GM23248 (cell line): ENCODE measurements around the gene TYSND1. TPM values are rescaled to one million over a fixed set of nuclear protein-coding genes. Genes with fewer than 3 reads are reported as not detected.

ENCODE experiments used
- DNase-seq: peaks from one replicate; pipeline ENCODE4 v3.0.0-alpha.2; 2015
- H2AFZ ChIP-seq: fragments of 200-600 bp; sonication (generic); 2 replicates; pipeline ENCODE4 v1.6.1; 2016; ENCODE audit warnings: antibody characterized with exemption
- H3F3A ChIP-seq: fragments of 200-600 bp; sonication (generic); 2 replicates; pipeline ENCODE4 v1.6.1; 2016; ENCODE audit warnings: mild to moderate bottlenecking, antibody characterized with exemption, mixed run types; ENCODE audit not compliant: insufficient read depth
- H3K27ac ChIP-seq: fragments of 200-600 bp; sonication (generic); 2 replicates; pipeline ENCODE4 v1.5.1; 2016; ENCODE audit warnings: mild to moderate bottlenecking
- H3K27me3 ChIP-seq: fragments of 200-600 bp; sonication (generic); replicated peaks from 2 replicates; pipeline ENCODE4 v1.6.1; 2016; ENCODE audit warnings: mild to moderate bottlenecking; ENCODE audit not compliant: insufficient read depth
- H3K36me3 ChIP-seq: fragments of 200-600 bp; sonication (generic); 2 replicates; pipeline ENCODE4 v1.6.1; 2016; ENCODE audit warnings: low read depth, mild to moderate bottlenecking
- H3K4me1 ChIP-seq: fragments of 200-600 bp; sonication (generic); 2 replicates; pipeline ENCODE4 v1.6.1; 2016; ENCODE audit warnings: mild to moderate bottlenecking; ENCODE audit not compliant: insufficient read depth
- H3K4me2 ChIP-seq: fragments of 200-600 bp; sonication (generic); one replicate; pipeline ENCODE4 v1.6.1; 2016; ENCODE audit warnings: mild to moderate bottlenecking; ENCODE audit not compliant: unreplicated experiment
- H3K4me3 ChIP-seq: fragments of 200-600 bp; sonication (generic); 2 replicates; pipeline ENCODE4 v1.5.1; 2016; ENCODE audit warnings: mild to moderate bottlenecking
- H3K79me2 ChIP-seq: fragments of 200-600 bp; sonication (generic); 2 replicates; pipeline ENCODE4 v1.6.1; 2016; ENCODE audit warnings: mild to moderate bottlenecking; ENCODE audit not compliant: insufficient read depth
- H3K9ac ChIP-seq: fragments of 200-600 bp; sonication (generic); 2 replicates; pipeline ENCODE4 v1.6.1; 2016; ENCODE audit warnings: mild to moderate bottlenecking
- H3K9me2 ChIP-seq: fragments of 200-600 bp; sonication (generic); 2 replicates; pipeline ENCODE4 v1.6.1; 2016; ENCODE audit warnings: mixed run types, mild to moderate bottlenecking, moderate library complexity; ENCODE audit not compliant: insufficient read depth
- H3K9me3 ChIP-seq: fragments of 200-600 bp; sonication (generic); one replicate; pipeline ENCODE4 v1.6.1; 2017; ENCODE audit warnings: low read depth
- H4K20me1 ChIP-seq: fragments of 200-600 bp; sonication (generic); 2 replicates; pipeline ENCODE4 v1.6.0; 2016; ENCODE audit not compliant: insufficient read depth
- EZH2 ChIP-seq: fragments of 200-600 bp; sonication (generic); IDR thresholded peaks from 2 replicates; pipeline ENCODE4 v1.6.1; 2018; ENCODE audit warnings: antibody characterized with exemption, mild to moderate bottlenecking; ENCODE audit not compliant: insufficient read depth, poor library complexity, severe bottlenecking
- EZH2phosphoT487 ChIP-seq: fragments of 200-600 bp; sonication (generic); IDR thresholded peaks from 2 replicates; pipeline ENCODE4 v1.6.1; 2018; ENCODE audit warnings: antibody characterized with exemption, moderate library complexity, mild to moderate bottlenecking, low read depth; ENCODE audit not compliant: insufficient read depth
- WGBS, 2 experiments: methylation state at CpG; one replicate each; pipeline ENCODE4 v1.1.6; 2015 to 2017; ENCODE audit warnings: low lambda C conversion rate in 2 of 2, low coverage in 1 of 2; ENCODE audit errors: missing lambda C conversion rate in 2 of 2; 5-methylcytosine and 5-hydroxymethylcytosine counted together
- in situ Hi-C: fragments of 300-500 bp; cut with MboI; formaldehyde crosslinking; loops from 2 replicates; pipeline ENCODE4 v1.15.0; 2020
- polyA plus RNA-seq: library from polyadenylated mRNA; unstranded; fragments of >200 nt; fragmentation: Nextera tagmentation; extraction: Ambion mirVana; gene quantifications from 2 replicates; pipeline ENCODE4 v1.2.1, GENCODE V29; 2016
- total RNA-seq: library from RNA; depleted of rRNA; stranded (reverse); fragments of >200 nt; shearing (Covaris generic); gene quantifications from 2 replicates; pipeline ENCODE4 v1.2.3, GENCODE V29; 2014

The TYSND1 gene
- total and polyA plus RNA-seq, 2 experiments from 2014 or later: 4.0 to 6.4 TPM

GRCh38 chr10:70139997-70140250 is 6.6 kb downstream of the TYSND1 start:
- 82 to 91% methylated on average over 6 of the region's 6 CpGs for WGBS, 2 experiments

GRCh38 chr10:70139151-70139996 is 7.1 kb downstream of the TYSND1 start:
- H3K27ac ChIP-seq: no peak overlapping the region
- 90 to 94% methylated on average over 11 of the region's 11 CpGs for WGBS, 2 experiments
- no peaks in the 10 kb centered on the region for H4K20me1 ChIP-seq
- H3K9me2 ChIP-seq: no peaks in the 10 kb centered on the region
- H2AFZ ChIP-seq: no peak overlapping the region
- no peak for TF ChIP-seq EZH2
- TF ChIP-seq EZH2phosphoT487: no peak
- in situ Hi-C loops: no loop called here
- no peaks in the 10 kb centered on the region for H3K9me3 ChIP-seq
- H3K4me3 ChIP-seq: no peak overlapping the region
- no peaks in the 10 kb centered on the region for H3K4me1 ChIP-seq
- no peak overlapping the region for H3K4me2 ChIP-seq
- no peaks in the 10 kb centered on the region for H3K36me3 ChIP-seq
- H3F3A ChIP-seq: no peaks in the 10 kb centered on the region
- H3K27me3 ChIP-seq: no peaks in the 10 kb centered on the region
- no peak overlapping the region for H3K9ac ChIP-seq
- H3K79me2 ChIP-seq: peaks cover 16% of the 10 kb centered on the region
- no peak for DNase-seq

More at GRCh38 chr10:70139997-70140250, 6.6 kb downstream of the TYSND1 start:
- no peaks in the 10 kb centered on the region for H3K4me1 ChIP-seq
- peaks cover 21% of the 10 kb centered on the region for H3K79me2 ChIP-seq
- no peaks in the 10 kb centered on the region for H3K36me3 ChIP-seq
- no peaks in the 10 kb centered on the region for H4K20me1 ChIP-seq
- TF ChIP-seq EZH2phosphoT487 (no peak), EZH2 (no peak)
- no peaks in the 10 kb centered on the region for H3K27me3 ChIP-seq
- no peaks in the 10 kb centered on the region for H3K9me3 ChIP-seq
- no peak overlapping the region for H3K4me3 ChIP-seq
- DNase-seq: no peak
- in situ Hi-C loops: no loop called here
- no peak overlapping the region for H2AFZ ChIP-seq
- no peak overlapping the region for H3K4me2 ChIP-seq
- no peaks in the 10 kb centered on the region for H3K9me2 ChIP-seq
- no peak overlapping the region for H3K27ac ChIP-seq
- H3K9ac ChIP-seq: no peak overlapping the region
- H3F3A ChIP-seq: no peaks in the 10 kb centered on the region

GRCh38 chr10:70137927-70138883 is 8.3 kb downstream of the TYSND1 start:
- Histone ChIP-seq H3K9me2 (no peaks in the 10 kb centered on the region), H3K4me2 (no peak overlapping the region), H3K4me3 (no peak overlapping the region), H3K4me1 (no peaks in the 10 kb centered on the region), H3K27me3 (no peaks in the 10 kb centered on the region), H3K36me3 (no peaks in the 10 kb centered on the region), H3K79me2 (0 out of 2 replicates have a peak, but pooled peaks cover 4% of the 10 kb centered on the region), H3K9ac (no peak overlapping the region), H3F3A (no peaks in the 10 kb centered on the region), H2AFZ (no peak overlapping the region), H3K9me3 (no peaks in the 10 kb centered on the region), H3K27ac (no peak overlapping the region), H4K20me1 (no peaks in the 10 kb centered on the region)
- DNase-seq: no peak
- 88% methylated on average over 14 of the region's 14 CpGs for WGBS, 2 experiments
- in situ Hi-C loops: no loop called here
- TF ChIP-seq EZH2 (no peak), EZH2phosphoT487 (no peak)

- no peak overlapping the region for H3K9ac ChIP-seq
- no peaks in the 10 kb centered on the region for H3F3A ChIP-seq
- H3K4me3 ChIP-seq: no peak overlapping the region
- H3K36me3 ChIP-seq: no peaks in the 10 kb centered on the region
- no peak for DNase-seq
- no peaks in the 10 kb centered on the region for H3K79me2 ChIP-seq
- no peak overlapping the region for H3K27ac ChIP-seq
- WGBS, 2 experiments: 79 to 82% methylated on average over 9 of the region's 9 CpGs
- H3K4me2 ChIP-seq: no peak overlapping the region
- H3K27me3 ChIP-seq: no peaks in the 10 kb centered on the region
- no peaks in the 10 kb centered on the region for H3K9me3 ChIP-seq
- 0 out of 2 replicates have a peak, but pooled peaks cover 1% of the 10 kb centered on the region for H3K4me1 ChIP-seq
- in situ Hi-C loops: no loop called here
- H4K20me1 ChIP-seq: no peaks in the 10 kb centered on the region
- no peaks in the 10 kb centered on the region for H3K9me2 ChIP-seq
- TF ChIP-seq EZH2phosphoT487: no peak
- no peak for TF ChIP-seq EZH2
- no peak overlapping the region for H2AFZ ChIP-seq
Measured at GRCh38 chr10:70137135-70137534, 9.4 kb downstream of the TYSND1 start.
